HG03460 (cell line): ENCODE results near the gene KRTAP10-1.
"Not testable (repeated sequence)": the region's sequence is repeated elsewhere in the genome, so short reads cannot be mapped to it uniquely, and the experiment has no call there.

Source experiments
- ATAC-seq: cut with Tn5 transposase; IDR thresholded peaks from one replicate; pipeline ENCODE4 v1.9.1; 2021; ENCODE audit not compliant: unreplicated experiment

The KRTAP10-1 gene

GRCh38 chr21:44550285-44550684, 10.3 kb upstream of the KRTAP10-1 start:
- not testable (repeated sequence) for ATAC-seq

- no peak for ATAC-seq
Observed at GRCh38 chr21:44549525-44550211, 9.7 kb upstream of the KRTAP10-1 start.

GRCh38 chr21:44548922-44549321, 8.9 kb upstream of the KRTAP10-1 start:
- no peak for ATAC-seq

GRCh38 chr21:44548381-44548780, 8.4 kb upstream of the KRTAP10-1 start:
- no peak for ATAC-seq

- ATAC-seq = no peak
Observed at GRCh38 chr21:44547656-44548331, 7.8 kb upstream of the KRTAP10-1 start.

- no peak for ATAC-seq
Observed at GRCh38 chr21:44544566-44544965, 4.6 kb upstream of the KRTAP10-1 start.

- no peak for ATAC-seq
Observed at GRCh38 chr21:44542716-44543115, 2.7 kb upstream of the KRTAP10-1 start.

- no peak for ATAC-seq
Observed at GRCh38 chr21:44540741-44541288, 820 bp upstream of the KRTAP10-1 start.

GRCh38 chr21:44539046-44539445, 949 bp downstream of the KRTAP10-1 start:
- no peak for ATAC-seq

GRCh38 chr21:44537930-44538911, 1.8 kb downstream of the KRTAP10-1 start:
- no peak for ATAC-seq

GRCh38 chr21:44535963-44536362, 4.0 kb downstream of the KRTAP10-1 start:
- no peak for ATAC-seq

GRCh38 chr21:44534688-44535087, 5.3 kb downstream of the KRTAP10-1 start:
- no peak for ATAC-seq

- no peak for ATAC-seq
Observed at GRCh38 chr21:44533891-44534627, 5.9 kb downstream of the KRTAP10-1 start.

- ATAC-seq = no peak
Observed at GRCh38 chr21:44533121-44533890, 6.7 kb downstream of the KRTAP10-1 start.

GRCh38 chr21:44532712-44533111, 7.3 kb downstream of the KRTAP10-1 start:
- ATAC-seq = no peak

- no peak for ATAC-seq
Observed at GRCh38 chr21:44531606-44532564, 8.1 kb downstream of the KRTAP10-1 start.

- no peak for ATAC-seq
Observed at GRCh38 chr21:44530903-44531605, 8.9 kb downstream of the KRTAP10-1 start.
